Astrocyte (in vitro differentiated cells and primary cell): ENCODE data around the gene SPO11.

Source experiments
- EZH2 ChIP-seq: IDR thresholded peaks from 2 replicates; pipeline ENCODE4 v1.6.1; 2012; ENCODE audit warnings: mild to moderate bottlenecking, low read length, inconsistent platforms; ENCODE audit not compliant: insufficient read depth
- TF ChIP-seq, protein P1 (sequence below): IDR thresholded peaks from 2 replicates; pipeline ENCODE4 v1.5.1; 2011; ENCODE audit warnings: low read depth, mild to moderate bottlenecking, inconsistent platforms, low read length, moderate library complexity; ENCODE audit not compliant: insufficient read depth

- TF ChIP-seq, protein P1, sequence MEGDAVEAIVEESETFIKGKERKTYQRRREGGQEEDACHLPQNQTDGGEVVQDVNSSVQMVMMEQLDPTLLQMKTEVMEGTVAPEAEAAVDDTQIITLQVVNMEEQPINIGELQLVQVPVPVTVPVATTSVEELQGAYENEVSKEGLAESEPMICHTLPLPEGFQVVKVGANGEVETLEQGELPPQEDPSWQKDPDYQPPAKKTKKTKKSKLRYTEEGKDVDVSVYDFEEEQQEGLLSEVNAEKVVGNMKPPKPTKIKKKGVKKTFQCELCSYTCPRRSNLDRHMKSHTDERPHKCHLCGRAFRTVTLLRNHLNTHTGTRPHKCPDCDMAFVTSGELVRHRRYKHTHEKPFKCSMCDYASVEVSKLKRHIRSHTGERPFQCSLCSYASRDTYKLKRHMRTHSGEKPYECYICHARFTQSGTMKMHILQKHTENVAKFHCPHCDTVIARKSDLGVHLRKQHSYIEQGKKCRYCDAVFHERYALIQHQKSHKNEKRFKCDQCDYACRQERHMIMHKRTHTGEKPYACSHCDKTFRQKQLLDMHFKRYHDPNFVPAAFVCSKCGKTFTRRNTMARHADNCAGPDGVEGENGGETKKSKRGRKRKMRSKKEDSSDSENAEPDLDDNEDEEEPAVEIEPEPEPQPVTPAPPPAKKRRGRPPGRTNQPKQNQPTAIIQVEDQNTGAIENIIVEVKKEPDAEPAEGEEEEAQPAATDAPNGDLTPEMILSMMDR: no peak
- TF ChIP-seq EZH2: no peak
Observed at GRCh38 chr20:57288651-57289277, 40.8 kb upstream of the SPO11 start.
